Hematopoietic multipotent progenitor cell treated with erythropoietin and hydrocortisone succinate and interleukin-3 and kit ligand, for 6 days (in vitro differentiated cells): Measurements from ENCODE around the gene CCDC127.
"Not testable (repeated sequence)": the region's sequence is repeated elsewhere in the genome, so short reads cannot be mapped to it uniquely, and the experiment has no call there.

Source experiments
- DNase-seq: peaks from one replicate; pipeline ENCODE4 v3.0.0-alpha.2; 2015

Gene CCDC127

DNA sequence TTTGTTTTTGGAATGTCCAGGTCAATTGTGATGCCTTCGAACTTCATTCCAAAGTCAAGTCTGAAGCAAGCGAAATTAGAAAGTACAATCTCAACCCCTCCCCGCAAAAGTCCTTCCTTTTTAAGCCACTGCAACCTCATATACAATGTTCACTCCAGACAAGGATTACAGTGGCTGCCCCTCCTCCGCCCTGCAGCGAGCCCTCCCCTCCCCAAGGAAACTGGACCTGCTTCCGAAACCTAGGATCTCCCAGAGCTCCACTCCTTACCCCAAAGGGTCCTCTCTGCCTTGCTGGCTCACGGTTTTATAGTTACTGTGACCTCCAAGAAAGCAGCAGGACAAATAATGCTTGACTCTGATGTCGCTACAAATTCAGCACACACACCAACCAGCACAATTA is 16.3 kb downstream of the CCDC127 start:
- DNase-seq, result no peak

DNA sequence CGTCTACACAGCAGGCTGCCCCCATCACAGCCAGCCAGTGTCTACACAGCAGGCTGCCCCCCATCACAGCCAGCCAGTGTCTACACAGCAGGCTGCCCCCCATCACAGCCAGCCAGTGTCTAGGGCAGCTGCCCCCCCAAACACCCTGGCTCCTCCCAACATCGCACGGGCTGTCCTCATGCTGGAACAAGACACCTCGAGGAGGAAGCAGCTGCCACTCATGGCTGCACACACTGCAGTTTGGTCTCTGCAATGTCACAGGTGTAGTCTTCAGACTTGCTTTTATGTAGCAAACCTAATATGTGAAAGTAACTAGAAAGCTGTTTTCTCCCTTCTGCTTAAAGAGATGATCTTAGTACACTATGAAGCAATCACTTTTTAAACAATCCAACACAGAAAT is 17.0 kb downstream of the CCDC127 start:
- no peak for DNase-seq

DNA sequence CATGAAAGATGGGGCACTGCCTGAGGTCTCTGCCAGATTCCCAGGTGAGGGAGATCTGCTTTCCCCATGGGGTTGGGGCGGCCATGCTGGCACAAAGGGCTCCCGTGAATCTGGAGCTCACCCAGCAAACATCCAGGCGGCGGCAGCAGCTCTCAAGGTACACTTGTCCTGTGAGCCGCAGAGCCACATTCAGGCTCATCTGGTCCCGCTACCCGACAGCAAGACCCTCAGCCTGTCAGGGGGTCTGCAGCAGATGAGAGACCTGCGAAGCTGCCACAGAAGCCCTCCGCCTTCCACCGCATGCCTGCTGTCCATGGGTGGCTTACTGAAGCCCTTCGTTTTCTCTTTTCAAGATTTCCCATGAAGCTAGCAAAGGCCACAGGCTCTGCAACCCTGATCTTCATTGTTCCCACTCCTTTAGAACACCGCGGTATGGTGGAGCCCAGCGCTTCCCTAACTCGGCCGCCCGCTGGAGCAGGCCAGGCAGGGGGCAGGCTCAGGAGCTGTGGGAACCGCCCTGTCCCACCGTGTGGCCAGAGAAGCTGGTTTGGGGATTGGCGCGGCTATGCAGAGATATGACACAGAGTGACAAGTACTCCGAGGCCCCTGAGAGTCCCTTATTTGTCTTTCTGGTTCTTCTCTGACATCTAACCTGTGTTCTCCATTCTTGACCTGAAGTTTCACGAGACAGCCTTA is 17.9 kb downstream of the CCDC127 start:
- DNase-seq, result no peak

DNA sequence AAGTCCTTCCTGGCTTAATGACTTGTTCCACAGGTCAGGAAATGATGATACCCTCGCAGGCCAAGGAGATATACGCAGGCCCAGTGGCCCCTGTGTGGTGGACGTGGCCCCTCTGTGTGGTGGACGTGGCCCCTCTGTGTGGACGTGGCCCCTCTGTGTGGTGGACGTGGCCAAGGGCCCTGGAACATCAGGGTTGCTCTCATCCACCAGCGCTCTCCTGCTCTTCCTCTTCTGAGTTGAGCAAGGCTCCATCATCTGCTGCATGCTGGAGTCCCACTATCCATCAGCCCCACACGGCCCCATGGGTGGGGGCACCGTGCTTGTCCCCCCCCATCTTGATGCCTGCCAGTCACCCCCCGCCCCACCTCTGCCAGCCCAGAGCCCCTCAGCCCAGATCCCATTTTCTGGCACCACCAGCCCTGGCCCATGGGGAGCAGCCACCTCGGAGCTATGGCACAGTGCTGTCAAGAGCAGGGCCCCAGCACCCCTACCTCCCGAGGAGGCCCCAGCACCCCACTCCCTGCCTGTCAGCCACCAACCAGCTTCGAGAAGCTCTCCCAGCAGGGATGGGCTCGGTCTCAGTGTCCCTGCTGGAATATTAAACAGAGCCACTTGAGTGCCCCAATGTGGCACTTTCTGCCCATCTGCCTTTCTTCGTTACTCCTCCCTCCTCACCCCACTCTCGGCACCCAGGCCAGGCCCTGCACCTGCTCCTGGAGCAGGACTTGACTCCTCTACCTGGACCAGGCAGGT is 18.6 kb downstream of the CCDC127 start:
- DNase-seq, result no peak

DNA sequence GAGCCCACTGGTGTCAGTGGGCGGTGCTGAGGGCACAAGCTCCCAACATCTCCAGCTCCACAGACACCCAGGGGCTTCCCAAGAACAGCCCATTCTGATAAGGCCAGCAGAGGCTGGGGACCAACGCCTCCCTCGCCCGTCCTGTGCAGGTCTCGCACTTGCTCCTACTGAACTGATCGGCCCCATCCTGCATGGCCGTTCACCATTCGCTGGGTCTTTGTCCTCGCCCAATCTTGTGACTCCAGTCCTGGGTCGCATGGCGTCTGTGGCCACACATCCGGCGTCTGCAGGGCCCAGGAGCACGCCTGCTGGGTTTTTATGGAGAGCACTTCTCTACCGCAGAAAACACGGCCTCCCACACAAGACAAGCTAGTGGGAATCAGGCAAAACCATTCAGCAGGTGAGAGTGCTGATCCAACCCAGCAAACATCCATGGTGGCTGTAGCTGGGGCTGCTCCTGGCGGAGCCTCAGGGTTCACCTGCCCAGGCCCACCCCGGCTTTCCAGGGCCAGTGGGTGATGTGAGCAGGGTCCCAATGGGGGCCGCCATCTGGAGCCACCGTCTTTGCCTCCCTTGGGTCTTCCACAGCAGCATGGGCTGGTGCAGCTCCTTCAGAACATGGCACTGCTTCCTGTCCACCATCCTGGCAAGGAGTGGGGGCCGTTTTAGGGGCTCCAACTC is 19.3 kb downstream of the CCDC127 start:
- no peak for DNase-seq

DNA sequence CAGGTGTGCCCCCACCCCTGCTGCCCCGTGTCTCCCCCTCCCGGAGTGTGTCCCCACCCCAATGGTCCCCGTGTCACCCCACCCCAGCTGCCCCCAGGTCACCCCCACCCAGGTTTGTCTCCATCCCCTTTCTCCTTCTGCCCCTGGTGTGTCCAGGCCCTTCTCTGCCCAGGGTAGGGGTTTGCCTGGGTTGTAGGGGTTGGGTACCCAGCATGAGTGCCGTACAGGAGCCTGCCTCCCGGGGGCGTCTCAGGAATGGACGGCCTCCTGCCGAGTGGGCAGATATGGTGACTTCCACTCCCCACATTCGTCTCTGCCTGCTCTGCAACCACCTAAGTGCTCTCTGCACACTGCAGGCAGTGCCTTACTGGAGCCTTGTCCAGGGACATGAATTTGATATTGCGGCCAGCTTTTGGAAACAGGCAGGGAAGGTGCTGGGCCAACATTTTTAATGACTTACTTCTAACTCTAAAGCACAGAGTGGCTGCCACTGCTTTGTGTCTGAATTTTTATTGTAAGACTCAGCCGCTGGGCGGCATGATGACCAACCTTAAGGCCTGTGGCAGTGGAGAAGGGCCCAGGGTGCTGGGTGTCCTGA is 20.0 kb downstream of the CCDC127 start:
- no peak for DNase-seq

DNA sequence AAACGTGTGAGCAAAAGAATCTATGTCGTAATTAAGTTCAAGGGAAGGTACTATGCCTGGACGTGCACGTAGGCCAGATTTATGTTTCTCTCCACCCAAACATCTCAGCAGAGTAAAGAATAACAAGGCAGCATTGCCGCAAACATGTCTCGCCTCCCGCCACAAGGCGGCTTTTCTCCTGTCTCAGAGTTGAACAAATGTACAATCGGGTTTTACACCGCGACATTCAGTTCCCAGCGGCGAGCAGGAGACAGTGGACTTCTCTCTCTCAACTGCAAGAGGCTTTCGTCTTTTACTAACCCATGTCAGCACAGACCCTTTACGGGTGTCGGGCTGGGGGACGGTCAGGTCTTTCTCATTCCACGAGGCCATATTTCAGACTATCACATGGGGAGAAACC is 20.9 kb downstream of the CCDC127 start:
- DNase-seq, result not testable (repeated sequence)

DNA sequence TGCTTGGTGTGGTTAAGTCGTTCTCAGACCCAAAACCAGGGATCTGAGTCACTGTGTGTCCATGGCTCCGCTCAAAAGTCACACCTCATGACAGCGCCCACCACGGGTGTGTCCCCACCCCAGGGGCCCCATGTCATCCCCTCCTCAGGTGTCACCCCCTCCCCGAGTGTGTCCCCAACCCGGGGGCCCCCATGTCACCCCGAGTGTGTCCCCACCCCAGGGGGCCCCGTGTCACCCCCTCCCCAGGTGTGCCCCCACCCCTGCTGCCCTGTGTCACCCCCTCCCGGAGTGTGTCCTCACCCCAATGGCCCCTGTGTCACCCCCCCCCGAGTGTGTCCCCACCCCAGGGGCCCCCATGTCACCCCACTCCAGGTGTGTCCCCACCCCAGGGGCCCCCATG is 21.6 kb downstream of the CCDC127 start:
- DNase-seq, result no peak

DNA sequence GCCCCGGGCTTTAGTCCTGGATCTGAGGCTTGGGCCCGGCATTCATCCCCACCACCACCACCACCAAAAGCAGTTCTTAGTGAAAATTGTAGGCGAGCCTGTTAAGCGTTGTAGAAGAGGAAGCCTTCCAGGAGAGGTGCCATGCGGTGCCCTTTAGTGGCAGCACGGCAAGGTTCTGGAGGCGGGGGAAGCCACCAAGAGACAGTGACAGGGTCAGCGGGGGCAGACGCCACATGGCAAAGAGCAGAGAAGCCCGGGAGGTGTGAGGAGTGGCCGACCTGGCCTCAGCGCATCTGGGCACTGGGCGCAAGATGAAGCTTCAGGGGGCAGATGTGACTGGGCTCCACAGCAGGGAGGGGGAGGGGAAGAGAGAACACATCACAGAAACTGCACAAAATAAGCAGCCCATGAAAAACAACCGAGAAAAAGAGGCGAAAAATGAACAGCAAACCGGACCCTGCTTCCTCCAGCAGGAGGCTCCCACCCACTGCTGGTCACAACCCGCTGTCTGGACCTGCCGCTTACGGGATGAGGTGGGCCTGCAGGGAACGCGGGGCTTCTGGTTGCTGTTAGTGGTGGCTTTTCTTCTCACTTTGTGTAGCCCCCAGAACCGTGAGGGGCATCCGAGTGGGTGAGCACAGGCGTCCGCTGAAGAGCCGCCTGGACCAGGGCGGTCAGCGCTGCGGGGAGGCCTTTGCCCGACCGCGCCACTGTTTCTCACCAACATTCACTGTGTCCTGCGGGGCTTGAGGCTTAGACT is 22.4 kb downstream of the CCDC127 start:
- DNase-seq, result no peak

DNA sequence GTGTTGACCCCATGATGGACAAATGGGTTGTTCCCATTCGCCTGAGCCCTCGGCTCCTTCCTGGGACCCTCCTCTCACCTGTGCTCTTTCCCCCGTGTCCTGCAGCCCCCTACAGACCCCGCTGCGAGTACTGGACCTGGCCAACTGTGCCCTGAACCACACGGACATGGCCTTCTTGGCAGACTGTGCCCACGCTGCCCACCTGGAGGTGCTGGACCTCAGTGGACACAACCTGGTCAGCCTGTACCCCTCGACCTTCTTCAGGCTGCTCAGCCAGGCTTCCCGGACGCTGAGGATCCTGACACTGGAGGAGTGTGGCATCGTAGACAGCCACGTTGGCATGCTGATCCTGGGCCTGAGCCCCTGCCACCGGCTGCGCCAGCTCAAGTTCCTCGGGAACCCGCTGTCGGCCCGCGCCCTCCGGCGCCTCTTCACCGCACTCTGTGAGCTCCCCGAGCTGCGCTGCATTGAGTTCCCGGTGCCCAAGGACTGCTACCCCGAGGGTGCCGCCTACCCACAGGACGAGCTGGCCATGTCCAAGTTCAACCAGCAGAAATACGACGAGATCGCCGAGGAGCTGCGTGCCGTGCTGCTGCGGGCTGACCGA is 23.2 kb downstream of the CCDC127 start:
- no peak for DNase-seq

DNA sequence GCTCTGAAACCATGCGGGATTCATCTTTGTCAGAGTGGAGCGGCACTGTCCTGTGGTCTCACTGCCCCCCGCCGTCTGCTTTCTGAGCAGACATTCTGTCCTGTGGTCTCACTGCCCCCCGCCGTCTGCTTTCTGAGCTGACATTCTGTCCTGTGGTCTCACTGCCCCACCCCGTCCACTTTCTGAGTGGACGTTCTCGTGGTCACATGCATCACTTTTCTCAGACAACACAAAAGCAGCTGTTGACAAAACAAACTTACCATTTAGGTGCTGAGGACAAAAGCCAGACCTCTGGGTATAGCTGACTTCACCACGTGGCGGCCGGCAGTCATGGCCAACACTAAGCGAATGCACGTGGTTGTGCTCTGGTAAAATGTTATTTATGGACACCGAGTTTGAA is 23.9 kb downstream of the CCDC127 start:
- no peak for DNase-seq

DNA sequence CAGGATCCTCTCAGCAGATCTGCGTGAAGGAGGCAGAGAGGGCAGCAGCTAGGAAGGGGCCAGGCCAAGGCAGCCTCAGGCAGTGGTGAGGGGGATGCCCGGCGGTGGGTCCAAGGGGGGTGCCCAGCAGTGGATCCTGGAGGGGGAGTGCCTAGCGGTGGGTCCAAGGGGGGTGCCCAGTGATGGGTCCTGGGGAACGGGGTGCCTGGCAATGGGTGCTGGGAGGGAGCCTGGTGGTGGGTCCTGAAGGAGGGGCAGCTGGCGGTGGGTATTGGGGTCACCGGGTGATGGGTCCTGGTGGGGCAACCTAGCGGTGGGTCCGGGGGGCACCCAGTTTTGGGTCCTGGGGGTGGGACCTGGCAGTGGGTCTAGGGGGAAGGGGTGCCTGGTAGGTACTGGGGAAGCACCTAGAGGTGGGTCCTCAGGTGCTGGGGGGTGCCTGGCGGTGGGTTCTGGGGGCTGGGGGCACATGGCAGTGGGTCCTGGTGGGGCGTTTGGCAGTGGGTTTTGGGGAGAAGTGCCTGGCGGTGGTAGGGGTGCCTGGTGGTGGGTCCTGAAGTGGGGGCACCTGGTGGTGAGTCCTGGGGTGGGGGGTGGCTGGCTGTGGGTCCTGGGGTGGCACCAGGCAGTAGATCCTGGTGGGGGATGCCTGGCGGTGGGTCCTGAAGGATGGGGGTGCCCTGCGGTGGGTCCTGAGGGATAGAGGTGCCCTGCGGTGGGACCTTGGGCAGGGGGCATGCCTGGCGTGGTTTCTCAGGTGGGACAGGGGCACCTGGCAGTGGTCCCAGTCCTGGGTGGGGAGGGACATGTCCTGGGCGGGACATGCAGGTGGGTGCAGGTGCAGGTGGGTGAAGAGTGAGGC is 24.8 kb downstream of the CCDC127 start:
- no peak for DNase-seq

DNA sequence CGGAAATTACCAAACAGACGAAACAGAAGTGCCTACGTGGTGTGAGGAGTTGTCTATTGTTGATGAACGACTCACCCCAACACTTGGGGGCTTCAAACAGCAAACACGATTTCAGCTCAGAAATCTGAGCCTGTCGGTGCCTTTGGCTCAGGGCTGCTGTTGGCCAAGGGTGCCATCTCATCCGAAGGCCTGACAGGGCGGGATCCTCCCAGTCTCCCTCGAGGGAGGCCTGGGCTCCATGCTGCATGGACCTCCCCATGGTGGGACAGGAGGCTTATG is 25.3 kb downstream of the CCDC127 start:
- no peak for DNase-seq

DNA sequence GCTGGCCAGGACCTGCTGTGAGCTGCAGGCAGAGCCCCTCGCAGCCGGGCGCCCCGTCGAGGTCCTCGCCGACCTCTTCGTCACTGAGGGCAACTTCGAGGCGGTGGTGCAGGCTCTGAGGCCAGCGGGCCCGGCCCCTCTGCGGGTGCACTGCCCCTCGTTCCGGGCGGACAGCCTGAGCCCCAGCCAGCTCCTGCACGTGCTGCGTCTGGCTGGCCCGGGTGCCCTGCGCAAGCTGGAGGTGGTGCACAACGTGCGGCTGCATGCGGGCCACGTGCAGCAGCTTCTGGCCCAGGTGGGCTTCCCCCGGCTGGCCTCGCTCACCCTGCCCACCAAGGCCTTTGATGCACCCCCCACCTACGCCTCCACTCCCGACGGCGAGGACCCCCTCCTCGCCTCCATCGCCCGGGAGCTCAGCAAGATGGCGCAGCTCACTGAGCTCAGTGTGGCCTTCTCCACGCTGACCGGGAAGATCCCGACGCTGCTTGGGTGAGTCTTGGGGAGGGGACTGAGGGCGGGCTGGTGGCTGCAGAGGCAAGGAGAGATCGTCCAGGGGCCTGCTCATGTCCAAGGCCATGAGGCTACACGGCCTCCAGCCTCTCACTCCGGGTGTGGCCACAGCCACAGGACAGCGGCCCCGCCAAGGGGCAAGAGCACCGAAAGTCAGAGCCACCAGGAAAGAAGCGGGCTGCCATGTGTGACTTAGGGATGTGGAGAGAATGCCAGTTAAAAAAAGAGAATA is 25.8 kb downstream of the CCDC127 start:
- no peak for DNase-seq

DNA sequence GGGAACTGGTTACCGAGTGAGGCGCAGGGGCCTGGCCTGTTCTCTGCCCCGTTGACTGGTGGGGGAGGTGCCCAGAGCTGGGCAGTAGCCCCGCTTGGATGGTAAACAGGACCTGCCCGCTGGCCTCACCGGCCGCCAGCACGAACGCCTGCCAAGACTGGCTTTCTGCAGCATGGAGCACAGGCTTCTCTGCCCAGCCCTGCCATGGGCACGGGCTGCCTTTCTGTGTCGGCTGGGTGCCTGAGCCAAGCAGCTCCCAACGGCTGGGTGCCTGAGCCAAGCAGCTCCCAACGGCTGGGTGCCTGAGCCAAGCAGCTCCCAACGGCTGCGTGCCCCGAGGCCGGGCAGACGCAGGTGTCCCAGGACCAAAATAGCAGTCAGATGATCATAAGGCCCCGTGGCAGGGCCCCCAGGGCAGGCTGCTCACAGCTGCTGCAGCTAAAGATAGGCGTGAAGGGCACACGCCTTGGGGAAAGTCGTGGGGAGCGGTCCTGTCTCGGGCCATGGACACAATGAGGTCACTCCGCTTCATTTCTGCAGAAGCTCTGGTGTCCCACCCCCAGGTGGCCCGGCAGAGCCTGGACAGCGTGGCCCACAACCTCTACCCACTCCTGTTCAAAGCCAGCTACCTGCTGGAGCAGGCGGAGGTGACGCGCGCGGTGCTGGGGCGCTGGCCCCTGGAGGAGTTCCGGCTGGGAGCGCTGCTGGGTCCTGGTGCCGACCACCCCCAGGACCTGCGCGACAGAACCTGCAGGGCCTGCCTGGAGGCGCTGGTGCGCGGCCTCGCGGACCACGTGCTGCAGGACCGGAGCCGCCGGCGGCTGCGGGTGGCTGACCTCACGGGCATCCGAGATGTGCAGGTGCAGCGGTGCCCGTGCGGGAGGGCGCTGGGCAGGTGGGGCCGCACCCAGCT is 26.7 kb downstream of the CCDC127 start, which contains the start of gene LRRC14B:
Gene LRRC14B, plus strand, starts transcription at position 460 of the 913 bp plus-strand sequence. Its CDS starts 44 bp downstream, at position 504.
- peak; percentile 30 for DNase-seq

DNA sequence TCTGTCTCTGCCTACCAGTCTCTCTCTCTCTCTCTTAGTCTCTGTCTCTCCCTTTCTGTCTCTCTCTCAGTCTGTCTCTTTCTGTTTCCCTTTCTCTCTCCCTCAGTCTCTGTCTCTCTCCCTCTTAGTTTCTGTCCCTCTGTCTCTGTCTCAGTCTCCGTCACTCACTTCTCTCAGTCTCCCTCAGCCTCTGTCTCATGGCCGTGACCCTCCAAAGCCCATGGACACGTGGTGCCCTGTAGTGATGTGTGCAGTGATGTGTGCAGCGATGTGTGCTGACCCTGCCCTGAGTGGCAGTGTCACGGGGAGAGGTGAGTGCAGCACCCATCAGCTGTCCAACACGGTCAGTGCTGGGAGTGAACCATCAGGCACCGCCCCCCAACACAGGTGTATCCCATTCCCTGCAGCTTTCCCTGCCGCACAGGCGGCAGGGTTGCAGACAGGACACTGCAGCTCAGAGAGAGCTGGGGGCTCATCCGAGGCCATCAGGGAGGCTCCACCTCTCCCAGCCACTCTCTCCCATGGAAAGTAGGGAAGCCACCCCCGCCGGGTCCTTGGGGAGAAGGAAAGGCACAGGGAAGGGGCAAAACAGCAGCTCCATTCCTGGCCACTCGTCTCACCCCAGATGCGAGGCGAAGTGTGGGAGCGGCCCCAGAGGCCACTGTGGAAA is 27.5 kb downstream of the CCDC127 start:
- no peak for DNase-seq

DNA sequence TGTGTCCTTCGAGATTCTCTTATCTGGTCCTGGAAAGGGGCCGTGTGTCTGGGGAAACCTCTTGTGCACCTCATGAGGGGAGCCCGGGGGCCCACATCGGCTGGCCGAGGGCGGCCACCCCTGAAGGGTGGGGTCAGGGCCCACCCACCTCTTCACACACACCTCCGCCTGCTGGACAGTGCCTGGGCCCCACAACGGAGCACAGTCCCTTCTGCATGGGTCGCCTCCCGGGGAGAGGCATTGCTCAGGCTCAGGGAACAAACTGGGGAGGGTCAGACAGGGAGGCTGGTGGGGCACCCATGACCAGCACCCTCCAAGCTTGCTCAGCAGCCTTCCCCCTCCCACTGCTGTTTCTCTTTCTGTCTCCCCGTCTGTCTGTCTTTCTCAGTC is 28.0 kb downstream of the CCDC127 start:
- no peak for DNase-seq

DNA sequence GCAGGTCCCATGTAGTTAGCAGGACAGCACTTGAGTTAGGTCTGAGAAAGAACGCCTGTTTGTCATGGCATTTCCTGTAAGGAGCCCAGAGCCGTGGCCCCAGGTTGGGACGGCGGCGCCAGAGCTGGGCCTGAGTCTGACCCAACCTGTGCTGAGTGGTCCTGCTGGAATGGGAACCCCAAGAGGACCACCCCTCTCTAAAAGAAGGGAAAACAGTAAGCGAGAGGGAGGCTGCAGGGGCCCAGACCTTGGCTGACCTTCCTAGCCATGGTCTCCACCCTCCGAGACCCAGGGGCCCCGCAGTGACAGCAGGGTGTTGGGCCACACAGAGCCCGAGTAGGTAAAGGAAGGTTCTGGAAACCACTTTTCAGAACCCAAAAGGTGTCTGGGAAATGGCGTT is 28.5 kb downstream of the CCDC127 start:
- DNase-seq, result no peak
